ENCODE results near the gene TMPRSS4. TPM values are rescaled to one million over a fixed set of nuclear protein-coding genes. Genes with fewer than 3 reads are reported as not detected.

The TMPRSS4 gene
- total and polyA plus RNA-seq, 3 donors from 2014 or later, result 1.2 to 4.3 (median 1.3) TPM

GRCh38 chr11:118042141-118042540 is 34.7 kb upstream of the TMPRSS4 start:
- Histone ChIP-seq H3K36me3 (ENCODE audit: low read depth, missing control alignments) (no peaks in the 10 kb centered on the region), H3K4me3 (no peak overlapping the region), H3K27me3 (no peaks in the 10 kb centered on the region), H3K27ac (no peak overlapping the region), H3K9me3 (no peaks in the 10 kb centered on the region), H3K4me1 (peaks cover 2% of the 10 kb centered on the region)
- WGBS, 2 donors, result 68 to 73% methylated on average over 1 of the region's 1 CpG
- DNase-seq, result no peak
- intact Hi-C loops (cut with DNase I; ENCODE audit: low total_unique reads), result no loop called here
- TF ChIP-seq CTCF (IDR thresholded peaks at IDR 0.05), result no peak
- no peak for TF ChIP-seq POLR2A (IDR thresholded peaks at IDR 0.05)

GRCh38 chr11:118042796-118043195 is 34.1 kb upstream of the TMPRSS4 start:
- WGBS, 2 donors, result 60 to 65% methylated on average over 4 of the region's 4 CpGs
- TF ChIP-seq CTCF (IDR thresholded peaks at IDR 0.05) (no peak), POLR2A (IDR thresholded peaks at IDR 0.05) (no peak)
- intact Hi-C loops (cut with DNase I; ENCODE audit: low total_unique reads), result no loop called here

GRCh38 chr11:118045191-118045590 is 31.7 kb upstream of the TMPRSS4 start:
- H3K27ac ChIP-seq, result no peak overlapping the region
- H3K4me1 ChIP-seq, result peaks cover 2% of the 10 kb centered on the region
- no peaks in the 10 kb centered on the region for H3K27me3 ChIP-seq
- TF ChIP-seq POLR2A (IDR thresholded peaks at IDR 0.05) (no peak), CTCF (IDR thresholded peaks at IDR 0.05) (no peak)
- no peak overlapping the region for H3K4me3 ChIP-seq
- DNase-seq, result no peak
- no peaks in the 10 kb centered on the region for H3K9me3 ChIP-seq
- 85 to 86% methylated on average over 2 of the region's 2 CpGs for WGBS, 2 donors
- no peaks in the 10 kb centered on the region for H3K36me3 ChIP-seq (ENCODE audit: low read depth, missing control alignments)
- intact Hi-C loops (cut with DNase I; ENCODE audit: low total_unique reads), result no loop called here

More at GRCh38 chr11:118042796-118043195, 34.1 kb upstream of the TMPRSS4 start:
- no peak overlapping the region for H3K4me3 ChIP-seq
- no peak overlapping the region for H3K27ac ChIP-seq
- no peak for DNase-seq
- H3K9me3 ChIP-seq, result no peaks in the 10 kb centered on the region
- no peaks in the 10 kb centered on the region for H3K27me3 ChIP-seq
- no peaks in the 10 kb centered on the region for H3K36me3 ChIP-seq (ENCODE audit: low read depth, missing control alignments)
- H3K4me1 ChIP-seq, result peaks cover 2% of the 10 kb centered on the region

GRCh38 chr11:118046051-118046963 is 30.6 kb upstream of the TMPRSS4 start:
- Histone ChIP-seq H3K9me3 (no peaks in the 10 kb centered on the region), H3K27me3 (no peaks in the 10 kb centered on the region), H3K36me3 (ENCODE audit: low read depth, missing control alignments) (no peaks in the 10 kb centered on the region), H3K4me3 (no peak overlapping the region), H3K27ac (no peak overlapping the region), H3K4me1 (peaks cover 2% of the 10 kb centered on the region)
- DNase-seq, result no peak
- no peak for TF ChIP-seq CTCF (IDR thresholded peaks at IDR 0.05)
- intact Hi-C loops (cut with DNase I; ENCODE audit: low total_unique reads), result no loop called here
- 77 to 81% methylated on average over 5 of the region's 5 CpGs for WGBS, 2 donors

All from testis (tissue), 3 donors.